HG02973 (cell line): Measurements from ENCODE around the gene COL5A1.

Source experiments
- ATAC-seq: cut with Tn5 transposase; IDR thresholded peaks from one replicate; pipeline ENCODE4 v1.9.1; 2021; ENCODE audit warnings: moderate library complexity; ENCODE audit not compliant: unreplicated experiment

Gene COL5A1

DNA sequence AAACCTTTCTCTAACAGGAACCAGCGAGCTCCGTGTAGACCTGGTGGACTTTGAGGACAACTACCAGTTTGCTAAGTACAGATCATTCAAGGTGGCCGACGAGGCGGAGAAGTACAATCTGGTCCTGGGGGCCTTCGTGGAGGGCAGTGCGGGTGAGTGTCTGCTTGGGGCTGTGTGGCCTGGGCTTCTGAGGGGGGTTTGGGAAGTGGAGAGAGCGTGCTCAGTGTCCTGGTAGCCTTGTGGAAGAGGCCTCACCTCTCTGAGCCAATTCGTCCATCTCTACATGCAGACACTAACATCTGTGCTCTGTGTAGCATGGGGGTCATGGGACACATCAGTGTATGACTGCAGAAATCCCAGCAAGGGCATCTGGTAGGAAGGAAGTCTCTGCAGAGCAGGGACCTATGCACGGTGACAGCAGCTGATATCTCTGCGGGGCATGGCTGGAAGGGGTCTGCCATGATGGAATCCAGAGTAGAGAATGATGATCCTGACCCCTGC is 244.9 kb downstream of the COL5A1 start:
- no peak for ATAC-seq

DNA sequence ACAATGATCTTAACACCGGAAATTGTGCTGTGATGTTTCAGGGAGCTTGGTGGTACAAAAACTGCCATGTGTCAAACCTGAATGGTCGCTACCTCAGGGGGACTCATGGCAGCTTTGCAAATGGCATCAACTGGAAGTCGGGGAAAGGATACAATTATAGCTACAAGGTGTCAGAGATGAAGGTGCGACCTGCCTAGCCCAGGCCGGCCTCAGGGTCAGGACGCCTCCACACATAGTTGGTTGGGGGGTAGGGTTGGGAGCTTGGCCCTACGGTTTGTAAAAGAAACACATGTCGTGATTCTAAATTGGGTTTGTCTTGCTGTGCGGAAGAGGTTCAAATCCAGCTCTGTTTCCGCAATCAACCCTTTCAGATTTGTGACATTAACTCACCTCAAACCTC is 245.6 kb downstream of the COL5A1 start:
- ATAC-seq: no peak

DNA sequence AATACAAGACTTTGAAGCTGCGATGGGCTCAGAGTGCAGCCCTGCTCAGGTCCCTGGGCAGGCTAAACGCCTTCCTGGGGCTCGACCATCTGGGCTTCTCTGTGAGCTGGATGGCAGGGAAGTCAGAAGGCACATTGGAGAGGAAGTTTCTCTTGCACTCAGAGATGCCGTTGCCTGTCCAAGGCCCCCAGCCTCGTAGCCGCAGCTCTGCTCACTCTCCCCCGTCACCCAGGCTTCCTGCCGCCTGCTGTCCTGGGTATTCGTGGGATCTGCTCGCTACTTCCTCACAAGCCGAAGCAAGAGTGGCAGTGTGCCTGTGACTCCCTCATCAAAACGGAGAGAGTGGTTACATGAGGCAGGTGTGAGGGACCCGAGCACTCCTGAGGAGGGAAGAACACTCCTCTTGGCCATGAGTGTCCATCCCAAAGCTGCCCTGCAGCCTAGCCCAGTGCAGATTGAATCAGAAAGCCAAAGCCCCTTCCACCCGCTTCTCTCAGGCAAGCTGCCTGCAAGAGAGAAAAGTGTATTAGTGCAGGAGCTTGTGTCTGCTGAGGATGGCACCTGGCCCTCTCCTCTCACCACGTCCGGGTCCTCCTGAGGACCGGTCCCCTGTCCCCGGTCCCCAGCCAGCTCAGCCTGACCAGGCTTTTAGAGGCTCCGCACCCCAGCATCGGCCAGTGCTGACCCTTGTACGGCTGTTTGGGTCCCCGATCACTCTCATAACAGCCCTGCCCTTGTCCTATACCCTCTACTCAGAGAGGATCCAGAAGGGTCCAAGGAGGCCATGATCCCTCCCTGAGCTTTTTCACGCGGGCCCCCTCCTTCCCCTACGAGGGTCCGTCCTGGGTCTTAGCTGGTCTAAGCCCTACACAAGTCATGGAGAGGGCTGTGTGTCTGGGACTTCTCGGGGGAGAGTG is 246.3 kb downstream of the COL5A1 start:
- no peak for ATAC-seq

DNA sequence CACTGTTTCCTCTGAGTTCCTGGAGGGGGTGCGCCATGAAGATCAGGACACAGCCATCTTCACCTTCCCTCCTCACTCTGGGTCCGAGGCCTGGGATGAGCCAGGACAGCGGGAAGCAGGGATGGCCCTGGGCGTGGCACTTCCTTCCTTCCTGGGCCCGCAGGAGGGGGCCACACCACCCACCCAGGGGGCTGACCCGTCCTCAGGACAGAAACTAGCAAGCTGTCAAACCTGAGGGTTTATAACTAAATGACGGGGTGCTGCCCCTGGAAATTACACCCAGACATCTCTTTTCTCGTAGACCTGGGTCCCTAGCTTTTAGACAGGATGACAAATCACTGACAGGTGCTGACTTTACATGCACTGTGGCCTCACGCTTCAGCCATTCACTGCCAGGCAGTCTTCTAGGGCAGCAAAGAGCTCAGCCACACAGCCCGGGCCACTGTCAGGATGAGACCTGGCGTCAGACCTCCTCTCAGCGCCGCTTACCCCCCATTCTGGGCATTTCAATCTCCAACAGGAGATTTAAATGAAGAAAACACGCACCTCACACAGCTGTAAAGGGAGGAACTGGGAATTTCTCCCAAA is 247.1 kb downstream of the COL5A1 start:
- ATAC-seq: no peak

DNA sequence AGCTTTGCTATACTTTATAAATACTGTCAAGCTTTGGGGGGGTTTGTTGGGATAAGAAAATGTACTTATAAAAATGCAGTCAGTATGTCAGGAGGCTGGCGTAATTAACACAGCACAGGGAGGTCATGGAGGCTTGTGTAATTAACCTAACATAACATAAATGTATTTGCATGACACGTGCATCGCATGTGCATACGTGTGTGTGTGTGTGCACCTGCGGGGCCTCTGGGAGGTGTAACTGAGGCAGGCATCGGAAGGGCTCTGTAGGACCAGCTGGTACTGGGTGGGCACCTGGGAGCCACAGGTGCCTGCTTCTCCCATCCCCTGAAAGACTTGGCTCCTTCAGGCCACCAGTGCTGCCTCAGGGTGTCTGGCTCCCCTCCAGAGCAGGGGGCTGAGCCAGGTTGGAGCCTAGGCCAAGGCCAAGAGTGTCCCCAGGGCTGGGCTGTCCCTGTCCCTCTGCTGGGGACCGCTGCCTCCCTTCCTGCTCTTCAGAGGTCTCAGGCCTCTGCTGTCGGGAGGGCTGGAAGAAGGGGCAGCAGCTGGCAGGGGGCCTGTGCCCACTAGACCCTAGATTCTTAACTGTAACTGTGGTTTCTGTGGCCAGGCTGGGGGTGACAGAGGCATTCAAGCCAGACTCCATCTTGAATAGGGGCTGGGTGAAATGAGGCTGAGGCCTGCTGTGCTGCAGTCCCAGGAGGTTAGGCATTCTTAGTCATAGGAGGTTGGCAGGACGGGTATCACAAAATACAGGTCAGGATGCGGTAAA is 248.0 kb downstream of the COL5A1 start:
- ATAC-seq: no peak

DNA sequence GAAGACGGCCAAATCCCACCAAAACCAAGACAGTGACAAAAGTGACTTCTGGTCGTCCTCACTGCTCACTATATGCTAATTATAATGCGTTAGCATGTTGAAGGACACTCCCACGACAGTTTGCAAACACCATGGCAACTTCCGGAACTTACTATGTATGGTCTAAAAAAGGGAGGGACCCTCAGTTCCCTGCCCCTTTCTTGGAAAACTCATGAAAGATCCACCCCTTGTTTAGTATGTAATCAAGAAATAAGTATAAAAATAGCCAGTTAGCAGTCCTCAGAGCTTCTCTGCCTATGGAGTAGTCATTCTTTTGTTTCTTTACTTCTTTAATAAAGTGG is 248.5 kb downstream of the COL5A1 start:
- no peak for ATAC-seq

DNA sequence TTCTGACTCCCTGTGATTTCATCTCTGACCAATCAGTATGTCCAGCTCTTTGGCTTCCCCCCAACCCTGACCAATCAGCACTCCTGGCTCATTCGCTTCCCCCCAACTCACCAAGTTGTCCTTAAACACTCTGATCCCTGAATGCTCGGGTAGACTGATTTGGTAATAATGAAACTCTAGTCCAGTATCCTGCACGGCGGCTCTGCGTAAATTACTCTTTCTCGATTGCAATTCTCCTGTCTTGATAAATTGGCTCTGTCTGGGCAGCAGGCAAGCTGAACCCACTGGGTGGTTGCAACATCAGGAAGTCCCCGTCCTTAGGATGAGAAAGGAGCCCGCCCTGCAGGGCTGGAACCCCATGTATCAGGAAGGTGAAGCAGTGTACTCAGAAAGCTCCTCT is 249.4 kb downstream of the COL5A1 start:
- ATAC-seq: no peak

DNA sequence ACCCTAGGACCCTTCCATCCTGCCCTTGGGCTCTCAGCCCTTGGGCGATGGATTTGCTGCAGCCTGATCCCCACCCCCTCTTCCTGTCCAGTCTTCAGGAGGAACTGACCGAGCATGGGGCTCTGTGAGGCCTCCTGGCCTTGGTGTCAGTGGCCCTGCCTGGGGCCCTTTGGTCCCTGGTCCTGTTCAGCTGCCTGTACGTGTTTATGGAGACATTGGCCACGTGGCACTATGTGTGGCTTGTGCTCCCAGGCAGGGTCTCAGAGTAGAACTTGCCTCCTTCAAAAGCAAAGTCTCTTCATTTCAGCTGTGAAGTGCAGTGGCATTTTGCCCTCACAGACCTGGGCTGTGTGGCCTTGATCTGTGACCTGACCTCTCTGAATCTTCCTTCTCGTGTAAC is 250.1 kb downstream of the COL5A1 start:
- ATAC-seq: no peak

DNA sequence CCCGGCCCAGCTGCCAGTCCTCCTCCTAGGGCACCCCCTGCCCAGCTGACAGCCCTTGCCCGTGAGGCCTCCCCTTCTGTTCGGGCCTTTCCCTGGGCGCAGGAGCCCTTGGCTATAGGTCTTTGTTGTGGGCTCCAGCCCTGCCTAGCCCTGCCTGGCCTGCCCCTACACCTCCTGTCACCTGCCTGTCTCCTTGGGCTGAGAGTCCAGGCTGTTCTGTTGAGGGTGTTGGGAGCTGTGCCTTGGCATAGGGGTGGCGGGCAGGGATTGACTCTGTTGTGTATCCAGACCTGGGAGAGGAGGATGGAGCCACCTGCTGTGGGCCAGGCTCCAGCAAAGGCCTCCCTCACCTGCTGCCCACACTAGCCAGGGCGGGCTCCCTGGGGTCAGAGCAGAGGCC is 250.6 kb downstream of the COL5A1 start:
- no peak for ATAC-seq

DNA sequence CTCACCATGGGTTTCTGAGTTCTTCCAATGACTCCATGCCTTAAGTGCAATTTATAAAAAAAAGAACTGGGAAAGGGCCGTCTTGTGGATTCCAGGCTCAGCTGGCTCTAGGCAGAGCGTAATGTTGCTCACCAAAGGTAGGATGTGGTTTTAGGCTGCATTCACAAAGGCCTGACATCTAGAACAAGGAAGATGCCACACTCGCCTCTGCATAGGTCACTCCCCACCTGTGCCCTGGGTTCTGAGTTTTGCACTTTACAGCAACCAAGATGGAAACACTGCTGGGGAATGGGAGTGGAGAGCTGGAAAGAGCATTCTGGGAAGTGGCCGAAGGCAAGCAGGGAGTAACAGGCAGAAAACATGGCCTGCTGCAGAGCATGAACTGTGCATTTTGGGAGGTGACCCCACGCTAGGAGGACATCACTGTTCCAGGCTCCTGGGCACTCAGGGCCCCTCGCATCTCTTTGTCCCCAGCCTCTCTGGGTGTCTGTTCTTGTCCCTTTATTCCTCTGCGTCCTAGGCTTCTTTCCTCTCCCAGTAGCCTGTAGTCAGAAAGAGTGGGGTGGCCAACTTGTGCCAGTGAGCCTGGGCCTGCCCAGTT is 251.3 kb downstream of the COL5A1 start:
- ATAC-seq: no peak
